Lower leg skin (tissue), 3 donors: Measurements from ENCODE around the gene PPP1R3F.

Experiments
- POLR2A ChIP-seq, 2 donors: fragments of 450-650 bp; IDR thresholded peaks; one replicate each; pipeline ENCODE4 v1.6.1; 2016 to 2017; ENCODE audit warnings: antibody characterized with exemption in 2 of 2, mild to moderate bottlenecking in 1 of 2, moderate library complexity in 1 of 2
- TF ChIP-seq, protein P1 (sequence below), 3 donors: fragments of 450-650 bp; IDR thresholded peaks; one replicate each; pipeline ENCODE4 v1.5.1; 2016; ENCODE audit warnings: antibody characterized with exemption in 3 of 3, mild to moderate bottlenecking in 3 of 3, moderate library complexity in 2 of 3

DNA sequence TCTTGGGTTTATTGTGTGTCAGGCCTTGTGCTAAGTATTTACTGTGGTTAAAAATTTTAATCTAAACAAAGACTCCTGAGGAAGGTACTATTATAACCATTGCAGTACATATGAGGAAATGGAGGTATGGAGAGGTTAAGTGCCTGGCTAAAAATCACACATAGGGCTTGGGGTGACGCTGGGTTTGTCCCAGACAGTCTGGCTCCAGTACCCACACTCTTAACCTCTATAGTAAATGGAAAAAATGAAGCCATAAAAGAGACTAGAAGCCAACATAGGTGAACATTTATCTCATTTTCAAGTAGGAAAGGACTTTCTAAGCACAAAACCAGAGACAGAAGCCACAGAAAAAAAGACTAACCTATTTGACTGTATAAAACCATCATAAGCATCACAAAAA, 7.0 kb upstream of the PPP1R3F start:
- TF ChIP-seq, protein P1, sequence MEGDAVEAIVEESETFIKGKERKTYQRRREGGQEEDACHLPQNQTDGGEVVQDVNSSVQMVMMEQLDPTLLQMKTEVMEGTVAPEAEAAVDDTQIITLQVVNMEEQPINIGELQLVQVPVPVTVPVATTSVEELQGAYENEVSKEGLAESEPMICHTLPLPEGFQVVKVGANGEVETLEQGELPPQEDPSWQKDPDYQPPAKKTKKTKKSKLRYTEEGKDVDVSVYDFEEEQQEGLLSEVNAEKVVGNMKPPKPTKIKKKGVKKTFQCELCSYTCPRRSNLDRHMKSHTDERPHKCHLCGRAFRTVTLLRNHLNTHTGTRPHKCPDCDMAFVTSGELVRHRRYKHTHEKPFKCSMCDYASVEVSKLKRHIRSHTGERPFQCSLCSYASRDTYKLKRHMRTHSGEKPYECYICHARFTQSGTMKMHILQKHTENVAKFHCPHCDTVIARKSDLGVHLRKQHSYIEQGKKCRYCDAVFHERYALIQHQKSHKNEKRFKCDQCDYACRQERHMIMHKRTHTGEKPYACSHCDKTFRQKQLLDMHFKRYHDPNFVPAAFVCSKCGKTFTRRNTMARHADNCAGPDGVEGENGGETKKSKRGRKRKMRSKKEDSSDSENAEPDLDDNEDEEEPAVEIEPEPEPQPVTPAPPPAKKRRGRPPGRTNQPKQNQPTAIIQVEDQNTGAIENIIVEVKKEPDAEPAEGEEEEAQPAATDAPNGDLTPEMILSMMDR (IDR thresholded peaks at IDR 0.05): no peak
- TF ChIP-seq POLR2A (IDR thresholded peaks at IDR 0.05): no peak
